Heart right ventricle (tissue), 16 donors: Measurements from ENCODE around the gene C13orf46. TPM values are rescaled to one million over a fixed set of nuclear protein-coding genes. Genes with fewer than 3 reads are reported as not detected.
A peak's percentile ranks its signal among the peaks of the same experiment; 100 is the strongest.

Experiments used
- ATAC-seq, 8 donors: fragments of 200-7000 bp; cut with Tn5 transposase; one replicate each; pipeline ENCODE4 v1.9.1; 2020; ENCODE audit warnings: mild to moderate bottlenecking in 8 of 8, moderate library complexity in 8 of 8, moderate number of reproducible peaks in 1 of 8
- DNase-seq, 2 donors: peaks; one replicate each; pipeline ENCODE4 v3.0.0-alpha.2; 2020
- H3K27ac ChIP-seq, 10 donors: fragments of 200-600 bp; sonication (generic) in 2 of 10; one replicate each; pipeline versions ENCODE4 v1.5.0 to v1.8.0; 2020 to 2022; ENCODE audit warnings: mild to moderate bottlenecking in 3 of 10
- H3K27me3 ChIP-seq, 7 donors: fragments of 200-600 bp; one replicate each; pipeline ENCODE4 v1.8.0; 2021 to 2022; ENCODE audit warnings: mild to moderate bottlenecking in 2 of 7
- H3K36me3 ChIP-seq, 9 donors: fragments of 200-600 bp; sonication (generic) in 1 of 9; one replicate each; pipeline versions ENCODE4 v1.5.0 to v1.8.0; 2020 to 2022; ENCODE audit warnings: mild to moderate bottlenecking in 2 of 9
- H3K4me1 ChIP-seq, 9 donors: fragments of 200-600 bp; sonication (generic) in 1 of 9; one replicate each; pipeline versions ENCODE4 v1.5.0 to v1.8.0; 2020 to 2022; ENCODE audit warnings: mild to moderate bottlenecking in 4 of 9
- H3K4me3 ChIP-seq, 10 donors: fragments of 200-600 bp; sonication (generic) in 2 of 10; one replicate each; pipeline versions ENCODE4 v1.5.0 to v1.8.0; 2020 to 2022; ENCODE audit warnings: mild to moderate bottlenecking in 7 of 10, moderate library complexity in 2 of 10
- H3K9me3 ChIP-seq, 11 donors: fragments of 200-600 bp in 10 of 11; sonication (generic) in 2 of 11; one replicate each; pipeline versions ENCODE4 v1.5.0 to v1.8.0; 2013 to 2022; ENCODE audit warnings: mild to moderate bottlenecking in 2 of 11, control low read depth in 1 of 11, moderate library complexity in 1 of 11
- WGBS, 2 donors: extraction: QIAGEN DNeasy Blood & Tissue Kit; methylation state at CpG; one replicate each; pipeline ENCODE4 v1.1.7; 2013; ENCODE audit warnings: inconsistent platforms in 1 of 2; 5-methylcytosine and 5-hydroxymethylcytosine counted together
- intact Hi-C, 10 donors: fragments of 100-400 bp; cut with DNase I; formaldehyde crosslinking; loops; one replicate each; pipeline versions ENCODE4 v1.11.1 to v1.14.2; 2022
- polyA plus RNA-seq, 2 donors: library from polyadenylated mRNA; stranded (reverse); fragments of 200-250 nt; gene quantifications; one replicate each; pipeline ENCODE4 v1.2.3, GENCODE V29; 2013
- total RNA-seq, 10 donors: library from RNA; stranded (reverse); fragmentation: NEBNext Ultra II Directional in 3 of 10; extraction: Animal tissue kit (Norgen Biotek cat#: 25700) in 3 of 10; gene quantifications; one replicate each; pipeline versions ENCODE4 v1.2.1 to v1.2.4, GENCODE V29; 2021 to 2023
- TF ChIP-seq, protein P1 (sequence below), 9 donors: fragments of 200-600 bp; sonication (generic) in 2 of 9; IDR thresholded peaks; one replicate each; pipeline versions ENCODE4 v1.5.0 to v1.8.0; 2021 to 2022; ENCODE audit warnings: antibody characterized with exemption in 9 of 9, mild to moderate bottlenecking in 5 of 9, moderate library complexity in 1 of 9
- donor health status: Arrhythmogenic right ventricular cardiomyopathy.
- donor health status: ischemic (EF 13 %, LVEDD 7.1; RV severe dilation, severe dysfunction).
- donor health status: healthy with polysubstance abuse.
- donor health status: DM: no; HTN: yes; CAD: no.
- donor health status: DM: no; HTN: no; CAD: no.
- donor health status: ischemic (EF 25% LVEDD 6.9; RV normal size, moderate dysfunction).
- donor health status: ischemic (EF 25% LVEDD 5.7; RV mildly dilated, moderate dysfunction).
- donor health status: healthy.
- donor health status: DM: yes; HTN: yes; CAD: no.
- donor health status: Ischemic cardiomyopathy.
- donor health status: ischemic (EF 35%, LVEDD 5.7; RV mildly dilated, moderate dysfunction).
- donor health status: nonischemic (EF 11% LVEDD 7.7; RV severe dilation, severe dysfunction).
- donor health status: DM: yes; HTN: yes; CAD: no.
- donor health status: PGD.
- donor health status: ischemic (EF 29% LVEDD 5.4; RV normal size, mild dysfunction).
- donor health status: nonischemic (EF 23%, LVEDD 6.1; RV moderate dilation, normal function).

The C13orf46 gene
- total and polyA plus RNA-seq, 12 donors, result 0.09 to 0.80 (median 0.23) TPM

DNA sequence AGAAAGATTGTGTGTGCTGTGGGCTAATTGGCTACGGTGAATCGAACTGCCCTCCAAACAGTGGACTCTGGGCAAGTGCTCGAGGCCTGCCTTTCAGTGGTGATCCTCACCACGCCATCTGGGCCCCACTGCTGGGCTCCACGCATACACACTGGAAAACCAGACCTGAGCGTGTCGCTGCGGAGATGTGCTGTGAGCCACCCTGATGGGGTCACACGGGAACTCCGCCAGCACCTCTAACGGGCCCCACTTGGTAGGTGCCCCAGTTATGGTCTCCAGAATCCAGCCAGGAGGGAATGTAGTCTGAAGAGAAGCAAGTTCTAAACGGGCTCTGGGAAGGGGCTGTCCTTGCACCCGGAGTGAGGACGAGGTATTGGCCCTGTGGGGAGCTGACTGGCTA, 39.3 kb downstream of the C13orf46 start:
- intact Hi-C loops, result no loop called here
- TF ChIP-seq, protein P1, sequence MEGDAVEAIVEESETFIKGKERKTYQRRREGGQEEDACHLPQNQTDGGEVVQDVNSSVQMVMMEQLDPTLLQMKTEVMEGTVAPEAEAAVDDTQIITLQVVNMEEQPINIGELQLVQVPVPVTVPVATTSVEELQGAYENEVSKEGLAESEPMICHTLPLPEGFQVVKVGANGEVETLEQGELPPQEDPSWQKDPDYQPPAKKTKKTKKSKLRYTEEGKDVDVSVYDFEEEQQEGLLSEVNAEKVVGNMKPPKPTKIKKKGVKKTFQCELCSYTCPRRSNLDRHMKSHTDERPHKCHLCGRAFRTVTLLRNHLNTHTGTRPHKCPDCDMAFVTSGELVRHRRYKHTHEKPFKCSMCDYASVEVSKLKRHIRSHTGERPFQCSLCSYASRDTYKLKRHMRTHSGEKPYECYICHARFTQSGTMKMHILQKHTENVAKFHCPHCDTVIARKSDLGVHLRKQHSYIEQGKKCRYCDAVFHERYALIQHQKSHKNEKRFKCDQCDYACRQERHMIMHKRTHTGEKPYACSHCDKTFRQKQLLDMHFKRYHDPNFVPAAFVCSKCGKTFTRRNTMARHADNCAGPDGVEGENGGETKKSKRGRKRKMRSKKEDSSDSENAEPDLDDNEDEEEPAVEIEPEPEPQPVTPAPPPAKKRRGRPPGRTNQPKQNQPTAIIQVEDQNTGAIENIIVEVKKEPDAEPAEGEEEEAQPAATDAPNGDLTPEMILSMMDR (IDR thresholded peaks at IDR 0.05), result no peak
- Histone ChIP-seq H3K9me3 (no peaks in the 10 kb centered on the region), H3K27me3 (peaks cover 0 to 16% (median 0%) of the 10 kb centered on the region in 7 donors), H3K27ac (peak overlapping the region in 5 of 10 donors; percentile 19 to 75 (median 41)), H3K4me1 (peaks cover 3 to 53% (median 17%) of the 10 kb centered on the region in 9 donors), H3K36me3 (no peaks in the 10 kb centered on the region), H3K4me3 (no peak overlapping the region)
- 88 to 89% methylated on average over 14 of the region's 14 CpGs for WGBS, 2 donors
- DNase-seq (no peak), ATAC-seq (no peak)

DNA sequence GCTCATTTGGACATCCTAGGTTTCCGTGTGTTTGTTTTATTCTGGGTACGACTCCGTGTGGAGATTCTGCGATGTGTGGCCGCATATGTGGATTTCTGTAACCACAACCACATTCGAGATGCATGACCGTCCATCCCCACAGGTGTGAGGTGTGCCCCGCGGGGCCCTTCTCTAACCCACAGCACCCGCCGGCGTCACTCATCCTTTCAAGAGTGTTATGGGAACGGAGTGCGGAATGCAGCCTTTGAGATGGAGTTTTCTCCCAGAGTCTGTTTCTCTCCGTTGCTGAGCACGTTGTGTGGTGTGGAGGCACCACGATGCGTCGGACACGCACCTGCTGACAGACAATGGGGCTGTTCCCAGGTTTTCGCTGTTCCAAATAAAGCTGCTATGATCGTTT, 40.0 kb downstream of the C13orf46 start:
- Histone ChIP-seq H3K36me3 (no peaks in the 10 kb centered on the region), H3K4me3 (no peak overlapping the region), H3K9me3 (no peaks in the 10 kb centered on the region), H3K27ac (no peak overlapping the region), H3K4me1 (peaks cover 10 to 56% (median 24%) of the 10 kb centered on the region in 9 donors), H3K27me3 (peaks cover 0 to 16% (median 0%) of the 10 kb centered on the region in 7 donors)
- intact Hi-C loops, result no loop called here
- WGBS, 2 donors, result 95 to 97% methylated on average over 22 of the region's 22 CpGs
- DNase-seq, result no peak
- TF ChIP-seq, protein P1 (IDR thresholded peaks at IDR 0.05), result no peak
- no peak for ATAC-seq

DNA sequence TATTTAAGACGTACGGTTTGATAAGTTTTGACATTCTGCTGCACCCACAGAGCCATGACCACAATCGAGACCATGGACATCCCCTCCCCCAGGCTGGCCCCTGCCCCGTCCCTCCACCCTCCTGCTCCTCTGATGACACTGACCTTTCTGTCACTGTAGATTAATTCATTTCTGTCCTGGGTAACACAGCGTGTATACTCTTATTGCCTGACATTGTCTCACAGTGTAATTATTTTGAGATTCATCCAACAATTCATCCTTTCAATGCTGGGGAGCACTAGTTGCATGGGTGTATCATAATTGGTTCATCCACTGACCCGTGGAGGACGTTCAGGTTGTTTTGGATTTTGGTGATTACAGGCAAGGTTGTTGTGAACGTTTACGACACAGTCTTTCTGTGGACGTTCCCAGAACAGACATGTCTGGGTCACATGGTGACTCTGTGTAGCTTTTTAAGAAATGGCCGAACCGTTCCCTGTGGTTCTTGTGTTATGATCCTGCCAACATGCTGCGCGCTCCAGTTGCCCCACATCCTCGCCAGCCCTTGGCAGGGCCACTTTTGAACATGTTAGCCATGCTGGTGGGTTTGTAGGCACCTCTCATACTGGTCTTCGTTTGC, 41.9 kb downstream of the C13orf46 start:
- TF ChIP-seq, protein P1 (IDR thresholded peaks at IDR 0.05), result no peak
- DNase-seq, result no peak
- H3K9me3 ChIP-seq, result no peaks in the 10 kb centered on the region

DNA sequence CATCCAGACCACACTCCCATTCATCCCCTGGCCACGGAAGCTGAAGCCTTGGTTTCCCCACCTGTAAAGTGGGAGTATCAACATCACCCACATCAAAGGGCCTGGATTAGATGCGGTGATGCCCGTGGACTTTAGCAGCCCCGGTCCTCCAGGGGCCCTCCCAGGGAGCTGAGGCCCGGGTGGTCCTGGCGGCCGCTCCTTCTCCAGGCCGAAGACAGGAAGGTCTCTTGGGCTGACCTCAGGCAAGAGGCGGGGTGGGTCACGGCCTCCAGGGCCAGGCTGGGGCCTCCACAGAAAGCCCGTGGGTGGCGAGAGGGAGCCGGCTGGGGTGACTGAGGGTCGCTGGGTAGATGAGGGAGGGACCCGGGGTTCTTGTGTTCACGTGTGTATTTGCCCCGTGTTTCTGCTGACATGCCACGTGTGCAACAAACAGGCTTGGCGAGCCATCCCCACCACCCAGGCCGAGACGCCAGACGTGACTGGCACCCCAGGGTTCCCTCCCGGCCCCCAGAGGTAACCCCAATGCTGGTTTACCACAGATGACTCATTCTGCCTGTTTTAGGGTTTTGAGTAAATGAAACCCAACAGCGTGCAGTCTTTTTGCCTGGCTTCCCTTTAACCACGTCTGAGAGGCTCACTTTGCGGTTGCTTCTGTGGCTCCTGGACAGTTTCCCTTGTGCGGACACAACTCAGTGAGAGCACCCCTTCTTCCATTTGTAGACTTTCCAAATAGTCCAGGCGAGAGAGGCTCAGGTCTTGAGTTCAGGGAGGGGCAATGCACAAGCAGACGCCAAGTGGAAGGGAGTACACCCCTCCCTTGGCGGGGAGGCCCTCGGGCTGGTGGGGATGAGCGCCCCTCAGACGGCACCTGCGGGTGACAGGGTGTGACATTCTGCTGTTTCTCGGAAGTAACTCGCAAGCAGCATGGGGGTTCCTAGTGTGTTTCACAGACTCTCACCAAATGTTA, 42.9 kb downstream of the C13orf46 start:
- H3K9me3 ChIP-seq, result no peaks in the 10 kb centered on the region
- 92 to 94% methylated on average over 36 of the region's 36 CpGs for WGBS, 2 donors
- no peaks in the 10 kb centered on the region for H3K36me3 ChIP-seq
- ATAC-seq (no peak), DNase-seq (no peak)
- no peak overlapping the region for H3K27ac ChIP-seq
- TF ChIP-seq, protein P1 (IDR thresholded peaks at IDR 0.05), result no peak
- H3K4me3 ChIP-seq, result no peak overlapping the region
- peaks cover 15 to 51% (median 37%) of the 10 kb centered on the region in 9 donors for H3K4me1 ChIP-seq
- peaks cover 0 to 10% (median 0%) of the 10 kb centered on the region in 7 donors for H3K27me3 ChIP-seq
- intact Hi-C loops, result no loop called here

More for the DNA sequence above, 41.9 kb downstream of the C13orf46 start:
- no peak for ATAC-seq
- no peaks in the 10 kb centered on the region for H3K36me3 ChIP-seq
- H3K4me3 ChIP-seq, result no peak overlapping the region
- peaks cover 0 to 10% (median 0%) of the 10 kb centered on the region in 7 donors for H3K27me3 ChIP-seq
- H3K27ac ChIP-seq, result no peak overlapping the region
- intact Hi-C loops, result no loop called here
- WGBS, 2 donors, result 89 to 90% methylated on average over 16 of the region's 16 CpGs
- peaks cover 12 to 56% (median 36%) of the 10 kb centered on the region in 9 donors for H3K4me1 ChIP-seq
